PFSK-1 (cell line): ENCODE results near the gene ZNF226.

ENCODE experiments used
- FOXP2 ChIP-seq: optimal IDR thresholded peaks from 2 replicates; pipeline ENCODE3; 2011; ENCODE audit warnings: borderline replicate concordance, control low read depth, inconsistent platforms; ENCODE audit not compliant: insufficient read depth; ENCODE audit errors: extremely low read length, extremely low read depth
- POLR2AphosphoS5 ChIP-seq: IDR thresholded peaks from 2 replicates; pipeline ENCODE4 v1.6.1; 2012; ENCODE audit warnings: low read depth, mild to moderate bottlenecking, control low read depth, low read length, moderate library complexity
- REST ChIP-seq, 2 experiments: IDR thresholded peaks; 2 replicates each; pipeline versions ENCODE4 v1.6.1 to v1.8.0; 2011 to 2012; ENCODE audit warnings: low read depth in 2 of 2, low read length in 2 of 2, control low read depth in 1 of 2, inconsistent platforms in 1 of 2, mild to moderate bottlenecking in 1 of 2, moderate library complexity in 1 of 2; ENCODE audit not compliant: insufficient read depth in 1 of 2
- SIN3A ChIP-seq: IDR thresholded peaks from 2 replicates; pipeline ENCODE4 v1.6.1; 2012; ENCODE audit warnings: mild to moderate bottlenecking, low read length, moderate library complexity, borderline replicate concordance; ENCODE audit not compliant: insufficient read depth
- TAF1 ChIP-seq: IDR thresholded peaks from 2 replicates; pipeline ENCODE4 v1.6.1; 2012; ENCODE audit warnings: low read length, control low read depth, borderline replicate concordance; ENCODE audit not compliant: insufficient read depth

The ZNF226 gene

GRCh38 chr19:44212250-44212865, 47.5 kb downstream of the ZNF226 start, which contains the start of gene ZNF227:
TSS of gene ZNF227 (plus strand) at chr19:44212532. CDS start at chr19:44217793, 5,261 bp downstream.
- TF ChIP-seq POLR2AphosphoS5, result peak; percentile 74
- TF ChIP-seq FOXP2, result peak; percentile 73
- 0 out of 4 replicates have a peak, but pooled peaks of 1 of the 2 experiments have one; percentile 20 for TF ChIP-seq REST (IDR thresholded peaks at IDR 0.05; ENCODE audit: insufficient read depth in 1 of 2, low read depth in 2 of 2, low read length in 2 of 2)
- TF ChIP-seq TAF1, result peak; percentile 59; the same call in 1 of the 2 replicates
- no peak for TF ChIP-seq SIN3A

GRCh38 chr19:44212866-44213346, 48.0 kb downstream of the ZNF226 start:
- TF ChIP-seq POLR2AphosphoS5 (peak; percentile 6; the same call in 1 of the 2 replicates), SIN3A (no peak)
